ENCODE results near the gene RPL21.
"Not testable (repeated sequence)": the region's sequence is repeated elsewhere in the genome, so short reads cannot be mapped to it uniquely, and the experiment has no call there.

The RPL21 gene

DNA sequence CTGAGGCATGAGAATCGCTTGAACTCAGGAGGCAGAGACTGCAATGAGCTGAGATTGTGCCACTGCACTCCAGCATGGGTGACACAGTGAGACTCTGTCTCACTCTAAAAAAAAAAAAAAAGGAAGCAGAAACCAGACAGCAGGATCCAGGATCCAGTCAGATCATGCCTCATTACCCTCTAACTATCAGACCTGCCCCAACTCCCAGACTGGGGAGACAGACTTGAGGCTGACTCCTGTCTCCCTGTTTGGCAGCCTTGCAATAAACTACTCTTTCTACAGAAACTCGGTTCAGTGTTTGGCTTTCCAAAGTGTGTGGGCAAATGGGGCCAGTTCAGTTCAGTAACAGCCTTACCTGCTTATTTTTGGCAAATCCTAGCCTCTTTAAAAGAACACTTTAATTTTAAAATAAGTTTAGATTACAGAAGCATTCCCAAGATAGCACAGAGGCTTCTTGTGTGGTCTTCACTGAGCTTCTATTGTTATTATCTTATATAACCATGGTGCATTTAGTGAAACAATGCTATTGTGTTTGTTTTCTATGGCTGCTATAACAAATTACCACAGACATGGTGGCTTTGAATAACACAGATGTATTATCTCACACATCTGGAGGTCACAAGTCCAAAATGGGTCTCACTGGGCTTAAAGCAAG lies 37.8 kb downstream of the RPL21 start:
- no peak for DNase-seq (ENCODE audit: low read depth in 2 of 2)

DNA sequence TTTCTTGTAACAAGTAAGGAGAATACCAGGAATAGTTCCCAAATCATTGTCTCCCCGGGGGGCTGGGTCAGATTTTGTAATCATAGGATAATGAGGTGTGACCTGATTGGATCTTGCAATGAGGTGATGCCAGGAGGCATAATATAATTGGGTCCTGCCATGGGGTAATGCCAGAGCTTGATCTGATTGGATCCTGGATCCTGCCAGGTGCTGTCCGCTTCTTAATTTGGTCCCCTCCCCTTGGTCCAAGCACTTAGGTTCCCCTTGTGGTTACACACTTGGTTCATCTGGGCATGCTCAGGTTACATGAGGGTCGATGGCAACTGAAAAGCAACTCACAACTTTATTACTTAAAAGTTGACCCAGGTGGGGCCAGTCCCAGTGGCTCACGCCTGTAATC lies 39.4 kb downstream of the RPL21 start:
- DNase-seq (ENCODE audit: low read depth in 2 of 2): no peak

DNA sequence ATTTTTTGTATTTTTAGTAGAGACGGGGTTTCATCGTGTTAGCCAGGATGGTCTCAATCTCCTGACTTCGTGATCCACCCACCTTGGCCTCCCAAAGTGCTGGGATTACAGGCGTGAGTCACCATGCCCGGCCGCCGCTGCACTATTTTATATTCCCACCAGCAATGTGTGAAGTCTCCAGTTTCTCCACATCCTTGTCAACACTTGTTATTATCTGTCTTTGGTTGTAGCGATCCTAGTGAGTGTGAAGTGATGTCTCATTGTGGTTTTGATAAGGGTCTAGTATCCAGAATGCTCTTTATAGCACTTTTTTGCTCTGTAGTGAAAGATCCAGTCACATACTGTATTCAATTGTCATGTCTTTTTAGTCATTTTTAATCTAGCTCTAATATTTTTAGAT lies 40.6 kb downstream of the RPL21 start:
- DNase-seq (ENCODE audit: low read depth in 2 of 2): not testable (repeated sequence)

DNA sequence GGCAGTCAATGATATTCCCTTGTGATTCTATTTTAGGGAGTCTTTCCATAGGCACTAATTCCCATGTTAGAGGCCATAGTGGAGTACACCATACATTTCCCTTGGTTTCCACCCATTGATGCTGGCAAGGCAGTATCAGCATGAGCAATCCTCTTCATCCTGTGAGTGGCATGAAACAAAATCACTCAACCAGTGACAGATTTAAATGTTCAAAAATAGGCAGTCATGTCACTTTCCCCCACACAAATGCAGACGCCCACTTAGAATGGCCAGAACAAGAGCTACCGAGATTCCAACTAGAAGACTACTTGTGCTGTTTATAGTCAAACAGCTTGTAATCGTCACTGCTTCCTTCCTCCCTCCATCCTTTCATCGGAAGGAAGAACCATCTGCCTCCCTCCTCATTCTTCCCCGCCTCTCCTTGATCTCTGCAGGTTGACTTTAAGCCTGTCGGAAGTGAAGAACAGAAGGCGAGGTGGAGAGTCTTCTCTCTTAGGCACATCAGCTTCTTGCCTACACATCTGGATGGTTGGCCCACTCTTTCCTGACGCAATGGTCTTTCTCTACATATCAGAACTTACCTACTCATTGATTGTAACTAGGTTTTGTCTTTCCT lies 41.8 kb downstream of the RPL21 start:
- no peak for DNase-seq (ENCODE audit: low read depth in 2 of 2)

DNA sequence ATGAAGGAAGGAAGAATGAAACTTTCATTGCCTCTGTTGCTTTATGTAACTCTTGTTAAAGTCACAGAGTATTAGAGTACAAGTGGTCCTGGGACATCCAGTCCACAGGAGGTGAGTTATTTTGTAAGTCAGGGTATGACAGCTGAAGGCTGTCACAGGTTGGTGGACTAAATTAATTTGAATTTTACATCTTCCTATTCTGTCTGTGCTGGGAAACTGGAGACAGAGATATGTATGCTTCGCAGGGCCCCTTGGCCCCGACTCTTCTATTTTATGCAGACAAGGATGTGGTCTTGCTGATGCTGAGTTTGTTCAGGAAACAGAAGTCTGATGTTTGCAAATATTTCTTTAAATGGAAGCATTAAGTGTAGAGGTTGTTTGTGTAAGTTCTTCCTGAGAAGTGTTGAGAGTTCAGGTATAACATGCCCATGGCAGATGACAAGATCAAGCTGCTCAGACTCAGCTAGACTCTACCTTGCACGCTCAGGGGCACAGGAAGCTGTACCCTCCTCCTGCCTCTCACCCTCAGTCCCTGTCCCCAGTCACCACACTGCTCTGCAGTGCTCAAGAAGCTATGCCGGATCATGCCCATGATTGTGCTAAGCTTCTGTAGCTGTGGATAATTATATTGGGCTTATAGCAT lies 42.6 kb downstream of the RPL21 start:
- DNase-seq (ENCODE audit: low read depth in 2 of 2): no peak

DNA sequence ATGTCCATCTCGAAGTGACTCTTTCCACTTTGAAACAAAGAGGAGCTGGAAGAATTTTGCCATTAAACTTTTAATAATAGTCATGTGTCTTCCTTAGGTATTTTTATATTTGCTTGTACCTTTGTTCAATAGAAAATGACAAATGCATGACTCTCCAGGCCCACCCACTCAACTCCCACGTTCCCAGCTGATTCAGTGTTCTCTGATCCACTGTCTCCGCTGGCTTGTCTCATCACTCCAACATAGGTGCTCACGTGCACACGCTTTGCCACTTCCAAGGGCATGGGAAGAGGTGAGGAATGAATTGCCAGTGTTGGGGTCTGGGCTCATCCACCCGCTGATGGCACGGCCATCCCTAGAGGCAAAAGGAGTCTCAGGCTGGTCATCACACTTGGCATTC lies 43.7 kb downstream of the RPL21 start:
- no peak for DNase-seq (ENCODE audit: low read depth in 2 of 2)

DNA sequence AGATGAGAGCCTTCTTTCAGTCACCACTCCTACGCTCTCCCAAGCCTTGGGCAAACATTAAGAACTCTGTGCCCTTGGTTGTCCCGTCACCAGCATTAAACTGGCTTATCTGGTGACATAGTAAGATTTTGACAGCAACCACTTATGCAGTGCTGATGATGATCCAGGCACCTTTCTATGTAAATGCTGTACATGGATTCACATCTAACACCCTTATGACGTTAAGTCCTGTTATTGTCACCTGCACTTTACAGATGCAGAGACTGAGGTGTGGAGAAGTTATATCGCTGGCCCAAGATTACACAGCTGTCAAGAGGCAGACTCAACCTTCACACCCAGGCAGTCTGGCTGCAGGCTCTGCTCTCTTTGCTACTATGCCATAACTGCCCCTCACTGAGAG lies 44.3 kb downstream of the RPL21 start:
- DNase-seq (ENCODE audit: low read depth in 2 of 2): no peak

DNA sequence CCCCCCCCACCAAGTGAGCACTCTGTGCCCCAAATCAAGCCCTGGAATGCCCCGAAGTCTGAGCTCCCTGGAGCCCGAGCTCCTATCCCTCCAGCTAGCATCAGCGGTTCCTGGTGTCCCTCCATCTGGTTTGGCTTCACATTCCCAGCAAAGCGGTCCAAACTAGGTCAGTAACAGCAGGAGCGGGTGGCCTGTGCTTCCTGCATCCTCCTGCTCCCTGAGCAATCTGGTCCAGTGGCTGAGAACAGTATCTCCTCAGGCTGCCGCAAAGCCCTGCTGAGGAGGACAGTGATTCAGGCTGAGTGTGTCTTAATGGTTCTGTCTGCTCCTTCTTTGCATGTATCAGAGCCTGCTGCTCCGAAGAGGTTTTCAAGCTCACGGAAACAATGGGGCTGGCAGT lies 45.1 kb downstream of the RPL21 start:
- no peak for DNase-seq (ENCODE audit: low read depth in 2 of 2)

DNA sequence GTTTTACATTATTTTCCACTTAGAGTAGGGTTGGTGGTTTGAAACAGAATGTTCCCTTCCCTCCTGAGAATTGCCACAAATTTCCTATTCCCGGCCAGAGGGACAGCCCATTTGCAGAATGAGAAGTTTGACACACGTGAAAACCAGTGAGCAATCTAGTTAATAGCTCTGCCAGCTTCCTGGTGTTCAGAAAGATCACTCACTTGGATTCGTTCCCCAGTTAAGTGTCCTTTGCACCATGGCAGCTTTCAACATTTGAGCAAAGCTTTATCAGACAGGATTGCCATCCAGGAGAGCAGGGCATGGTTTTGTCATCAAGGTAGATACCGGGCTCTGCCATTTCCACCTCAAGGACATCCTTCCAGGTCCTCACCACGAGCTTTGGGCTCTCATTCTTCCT lies 47.5 kb downstream of the RPL21 start:
- DNase-seq (ENCODE audit: low read depth in 2 of 2): no peak

DNA sequence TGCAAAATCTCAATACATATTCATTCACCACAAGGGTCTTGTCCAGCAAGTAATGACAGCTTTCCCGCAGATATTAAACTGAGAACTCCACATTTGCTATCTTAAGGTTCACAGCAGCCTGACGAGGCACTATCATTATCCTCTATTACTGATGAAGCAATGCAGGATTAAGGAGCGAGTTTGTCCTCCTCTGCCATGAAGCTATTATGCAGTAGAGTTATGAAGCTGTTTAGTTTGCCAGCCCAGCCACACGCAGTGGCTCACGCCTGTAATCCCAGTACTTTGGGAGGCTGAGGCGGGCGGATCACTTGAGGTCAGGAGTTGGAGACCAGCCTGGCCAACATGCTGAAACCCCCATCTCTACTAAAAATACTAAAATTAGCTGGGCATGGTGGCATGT lies 49.0 kb downstream of the RPL21 start:
- not testable (repeated sequence) for DNase-seq (ENCODE audit: low read depth in 2 of 2)

DNA sequence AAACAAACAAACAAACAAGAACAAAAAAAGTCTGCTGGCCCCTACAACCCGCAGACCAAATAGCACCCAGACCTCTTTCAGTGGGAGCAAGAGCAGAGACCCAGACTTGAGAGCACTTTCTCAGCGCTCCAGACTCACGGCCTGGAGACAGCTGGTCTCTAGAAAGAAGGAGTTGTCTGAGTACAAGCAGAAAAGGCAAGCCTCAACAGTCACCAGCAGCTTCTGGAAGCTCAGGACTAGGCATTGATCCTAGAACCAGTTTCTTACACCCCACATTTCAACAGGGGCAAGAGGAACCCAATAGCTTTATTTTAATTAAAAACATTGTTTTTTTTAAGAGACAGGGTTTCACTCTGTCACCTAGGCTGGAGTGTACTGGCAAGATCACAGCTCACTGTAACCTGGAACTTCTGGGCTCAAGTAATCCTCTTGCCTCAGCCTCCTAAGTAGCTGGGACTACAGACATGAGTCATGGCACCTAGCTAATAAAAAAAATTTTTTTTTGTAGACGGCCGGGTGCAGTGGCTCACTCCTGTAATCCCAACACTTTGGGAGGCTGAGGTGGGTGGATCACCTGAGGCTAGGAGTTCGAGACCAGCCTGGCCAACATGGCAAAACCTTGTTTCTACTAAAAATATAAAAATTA lies 49.7 kb downstream of the RPL21 start:
- DNase-seq (ENCODE audit: low read depth in 2 of 2): no peak

DNA sequence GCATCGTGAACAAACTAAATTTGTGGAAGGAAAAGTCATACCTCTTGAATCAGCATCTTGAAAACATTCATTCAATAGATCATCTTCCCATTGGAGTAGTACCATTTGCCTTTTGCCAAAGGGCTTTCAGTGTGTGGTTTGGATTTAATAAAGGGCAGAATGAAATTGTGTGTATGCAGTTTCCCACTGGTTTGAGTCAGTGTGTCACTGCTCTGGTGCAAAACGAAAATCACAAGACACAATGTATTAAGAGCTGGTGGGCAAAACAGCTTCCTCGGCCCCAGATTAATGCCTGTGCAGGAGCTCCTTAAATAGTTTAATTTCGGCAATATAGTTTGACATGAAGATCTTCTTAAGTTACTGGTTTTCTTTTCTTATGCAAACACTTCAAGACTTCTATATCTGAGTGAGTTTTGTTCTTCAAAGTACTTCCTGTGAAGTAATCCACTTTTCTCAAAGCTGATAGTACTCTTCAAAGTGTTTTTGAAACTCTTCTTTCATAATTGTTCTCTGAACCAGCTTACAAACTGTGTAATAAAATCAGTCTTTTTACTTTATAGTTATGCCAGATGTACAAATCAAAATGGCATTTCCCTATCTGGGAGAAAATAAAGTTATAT lies 51.4 kb downstream of the RPL21 start:
- DNase-seq (ENCODE audit: low read depth in 2 of 2): no peak

DNA sequence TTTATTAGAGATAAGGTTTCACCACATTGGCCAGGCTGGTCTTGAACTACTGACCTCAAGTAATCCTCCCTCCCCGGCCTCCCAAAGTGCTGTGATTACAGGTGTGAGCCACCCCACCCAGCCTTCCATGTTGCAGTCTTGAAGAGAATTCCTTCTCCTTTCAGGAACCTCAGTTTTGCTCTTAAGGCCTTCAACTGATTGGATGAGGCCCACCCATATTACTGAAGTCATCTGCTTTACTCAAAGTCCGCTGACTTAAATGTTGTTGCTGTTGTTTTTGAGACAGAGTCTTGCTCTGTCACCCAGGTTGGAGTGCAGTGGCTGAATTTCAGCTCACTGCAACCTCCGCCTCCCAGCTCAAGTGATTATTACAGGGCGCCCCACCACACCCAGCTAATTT lies 52.7 kb downstream of the RPL21 start:
- DNase-seq (ENCODE audit: low read depth in 2 of 2): no peak

DNA sequence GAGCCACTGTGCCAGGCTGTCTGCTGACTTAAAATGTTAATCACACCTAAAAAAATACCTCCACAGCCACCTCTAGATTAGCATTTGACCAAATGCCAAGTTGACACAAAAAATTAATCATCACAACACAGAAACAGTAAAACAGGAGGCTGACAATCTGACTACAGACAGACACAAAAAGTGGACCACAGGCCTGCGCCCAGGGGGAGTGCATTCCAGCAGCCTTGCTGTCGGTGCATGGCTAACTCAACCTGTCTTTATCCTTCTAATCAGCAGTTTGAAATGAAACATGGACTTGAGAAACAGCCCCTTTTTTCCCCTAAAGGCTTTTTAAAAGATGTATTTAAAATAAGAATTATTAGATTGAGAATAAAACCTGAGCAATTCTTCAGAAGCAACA lies 53.3 kb downstream of the RPL21 start:
- no peak for DNase-seq (ENCODE audit: low read depth in 2 of 2)

Data from fibroblast of skin of left quadriceps (primary cell).